K562 (cell line): ENCODE data around the gene TYROBP. TPM values are rescaled to one million over a fixed set of nuclear protein-coding genes. Genes with fewer than 3 reads are reported as not detected.

Experiments
- BHLHE40 ChIP-seq: IDR thresholded peaks from 2 replicates; pipeline ENCODE4 v1.6.1; 2011; ENCODE audit warnings: low read length, improper control_type of control experiment
- ETS1 ChIP-seq: conservative IDR thresholded peaks from 2 replicates; pipeline ENCODE4 v1.6.1; 2011; ENCODE audit warnings: low read depth, mild to moderate bottlenecking, low read length; ENCODE audit not compliant: control insufficient read depth
- FOXK2 ChIP-seq, 2 experiments: fragments of 450-650 bp; IDR thresholded peaks in 1 of 2; conservative IDR thresholded peaks in 1 of 2; 2 replicates each; pipeline ENCODE4 v1.6.1; 2016; ENCODE audit warnings: low read depth in 2 of 2, mild to moderate bottlenecking in 1 of 2
- HEY1 ChIP-seq: fragments of 250-450 bp; sonication (Bioruptor Pico); IDR thresholded peaks from 2 replicates; pipeline ENCODE4 v1.5.0; 2020; ENCODE audit warnings: mild to moderate bottlenecking, moderate library complexity, borderline replicate concordance
- JUND ChIP-seq, 2 experiments: IDR thresholded peaks; 2 replicates in 1 of 2; 3 replicates in 1 of 2; pipeline ENCODE4 v1.6.1; 2011; ENCODE audit warnings: borderline replicate concordance in 2 of 2, low read depth in 2 of 2, low read length in 2 of 2, improper control_type of control experiment in 1 of 2, missing biosample characterization in 1 of 2, missing genetic modification characterization in 1 of 2, missing genetic modification reagents in 1 of 2
- KLF10 ChIP-seq: fragments of 250-450 bp; sonication (Bioruptor Pico); IDR thresholded peaks from 2 replicates; pipeline ENCODE4 v1.6.1; 2021; ENCODE audit warnings: matching md5 sums
- LCOR ChIP-seq: sonication (generic); formaldehyde crosslinking; IDR thresholded peaks from 2 replicates; pipeline ENCODE4 v1.8.0; 2022; ENCODE audit warnings: mild to moderate bottlenecking, missing genetic modification reagents
- NCOA6 ChIP-seq: fragments of 450-650 bp; IDR thresholded peaks from 2 replicates; pipeline ENCODE4 v1.6.1; 2017; ENCODE audit warnings: mild to moderate bottlenecking
- RAD51 ChIP-seq: fragments of 450-650 bp; IDR thresholded peaks from 2 replicates; pipeline ENCODE4 v1.7.1; 2016; ENCODE audit warnings: low read depth, mild to moderate bottlenecking, borderline replicate concordance
- SAFB2 ChIP-seq: fragments of 200-400 bp; formaldehyde crosslinking; IDR thresholded peaks from 2 replicates; pipeline ENCODE4 v1.6.1; 2018; ENCODE audit warnings: borderline replicate concordance, low read length, low read depth, moderate library complexity; ENCODE audit not compliant: severe bottlenecking
- SETDB1 ChIP-seq: IDR thresholded peaks from one replicate; pipeline ENCODE4 v1.6.1; 2012; ENCODE audit warnings: low read length, control low read depth, inconsistent platforms
- THAP12 ChIP-seq: fragments of 250-450 bp; sonication (Bioruptor Pico); IDR thresholded peaks from 2 replicates; pipeline ENCODE4 v1.9.0; 2021; ENCODE audit warnings: mild to moderate bottlenecking, inconsistent platforms
- TOE1 ChIP-seq, 2 experiments: fragments of 450-650 bp in 1 of 2; sonication (generic) in 1 of 2; formaldehyde crosslinking in 1 of 2; IDR thresholded peaks; 2 replicates each; pipeline versions ENCODE4 v1.7.1 to v1.8.0; 2016 to 2022; ENCODE audit warnings: borderline replicate concordance in 2 of 2, mild to moderate bottlenecking in 2 of 2, antibody characterized with exemption in 1 of 2, inconsistent platforms in 1 of 2, low read depth in 1 of 2, missing genetic modification reagents in 1 of 2, moderate library complexity in 1 of 2
- ZNF274 ChIP-seq: IDR thresholded peaks from 2 replicates; pipeline ENCODE4 v1.6.1; 2011; ENCODE audit warnings: low read depth, mild to moderate bottlenecking, low read length, moderate library complexity, borderline replicate concordance
- ZNF347 ChIP-seq: fragments of 450-650 bp; formaldehyde crosslinking; IDR thresholded peaks from 2 replicates; pipeline ENCODE4 v1.4.0; 2020; ENCODE audit warnings: low read depth, mild to moderate bottlenecking, moderate library complexity
- ZNF695 ChIP-seq: fragments of 450-650 bp; formaldehyde crosslinking; IDR thresholded peaks from 2 replicates; pipeline ENCODE4 v1.4.0; 2020; ENCODE audit warnings: mild to moderate bottlenecking, moderate library complexity
- polyA plus RNA-seq, 8 experiments: library from polyadenylated mRNA; depleted of rRNA in 4 of 8; stranded (reverse) in 5 of 8; unstranded in 3 of 8; fragments of >200 nt; fragmentation: Nextera tagmentation in 2 of 8; fragmentation: Illumina TruSeq in 1 of 8; extraction: Ambion mirVana in 2 of 8; extraction: Trizol in 1 of 8; gene quantifications; 2 replicates each; pipeline versions ENCODE4 v1.2.1 to v1.2.3, GENCODE V29; 2011 to 2014; ENCODE audit warnings: inconsistent platforms in 1 of 8, missing spikeins in 1 of 8
- total RNA-seq, 7 experiments: library from RNA; depleted of rRNA in 6 of 7; stranded (reverse); fragments of >200 nt in 6 of 7; fragmentation: Illumina TruSeq in 2 of 7; extraction: Trizol in 2 of 7; gene quantifications; 2 replicates each; pipeline versions ENCODE4 v1.2.1 to v1.2.3, GENCODE V29; 2011 to 2021; ENCODE audit warnings: low replicate concordance in 1 of 7
- TF ChIP-seq, protein P1 (sequence below): fragments of 450-650 bp; IDR thresholded peaks from 2 replicates; pipeline ENCODE4 v1.6.1; 2016
- TF ChIP-seq, protein P2 (sequence below): sonication (generic); formaldehyde crosslinking; IDR thresholded peaks from 2 replicates; pipeline ENCODE4 v1.8.0; 2022; ENCODE audit warnings: mild to moderate bottlenecking, missing genetic modification reagents

The TYROBP gene
- total and polyA plus RNA-seq, 9 of the 15 experiments (the other 6 are each of a cell fraction or from before 2014, with no cell fraction given), result 0.72 to 8.2 (median 2.4) TPM

GRCh38 chr19:35899547-35900214, 8.4 kb downstream of the TYROBP start (continued):
- TF ChIP-seq, protein P1, sequence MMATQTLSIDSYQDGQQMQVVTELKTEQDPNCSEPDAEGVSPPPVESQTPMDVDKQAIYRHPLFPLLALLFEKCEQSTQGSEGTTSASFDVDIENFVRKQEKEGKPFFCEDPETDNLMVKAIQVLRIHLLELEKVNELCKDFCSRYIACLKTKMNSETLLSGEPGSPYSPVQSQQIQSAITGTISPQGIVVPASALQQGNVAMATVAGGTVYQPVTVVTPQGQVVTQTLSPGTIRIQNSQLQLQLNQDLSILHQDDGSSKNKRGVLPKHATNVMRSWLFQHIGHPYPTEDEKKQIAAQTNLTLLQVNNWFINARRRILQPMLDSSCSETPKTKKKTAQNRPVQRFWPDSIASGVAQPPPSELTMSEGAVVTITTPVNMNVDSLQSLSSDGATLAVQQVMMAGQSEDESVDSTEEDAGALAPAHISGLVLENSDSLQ, result 0 out of 2 replicates have a peak, but pooled peaks have one; percentile 13
- TF ChIP-seq JUND (IDR thresholded peaks at IDR 0.05; ENCODE audit: borderline replicate concordance, low read depth, low read length), result peak; percentile 68
- TF ChIP-seq JUND (tag; IDR thresholded peaks at IDR 0.05; ENCODE audit: borderline replicate concordance, low read depth, low read length), result no peak; the same call in 2 of the 3 replicates
- TF ChIP-seq ETS1, result peak; percentile 66; the same call in 1 of the 2 replicates
- TF ChIP-seq FOXK2 (conservative IDR thresholded peaks at IDR 0.05 in 1 of 2, IDR thresholded peaks at IDR 0.05 in 1 of 2; ENCODE audit: low read depth in 2 of 2), result no peak
- TF ChIP-seq, protein P2, sequence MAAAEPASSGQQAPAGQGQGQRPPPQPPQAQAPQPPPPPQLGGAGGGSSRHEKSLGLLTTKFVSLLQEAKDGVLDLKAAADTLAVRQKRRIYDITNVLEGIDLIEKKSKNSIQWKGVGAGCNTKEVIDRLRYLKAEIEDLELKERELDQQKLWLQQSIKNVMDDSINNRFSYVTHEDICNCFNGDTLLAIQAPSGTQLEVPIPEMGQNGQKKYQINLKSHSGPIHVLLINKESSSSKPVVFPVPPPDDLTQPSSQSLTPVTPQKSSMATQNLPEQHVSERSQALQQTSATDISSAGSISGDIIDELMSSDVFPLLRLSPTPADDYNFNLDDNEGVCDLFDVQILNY, result no peak
- peak; percentile 79 for TF ChIP-seq NCOA6
- TF ChIP-seq SETDB1, result no peak
- no peak for TF ChIP-seq KLF10 (CRISPR knock-in tag)
- TF ChIP-seq ZNF347, result no peak
- no peak for TF ChIP-seq SAFB2
- TF ChIP-seq RAD51, result no peak
- no peak for TF ChIP-seq ZNF274
- TF ChIP-seq HEY1 (CRISPR knock-in tag), result no peak
- TF ChIP-seq LCOR, result 0 out of 2 replicates have a peak, but pooled peaks have one; percentile 22
- TF ChIP-seq TOE1 (IDR thresholded peaks at IDR 0.05; ENCODE audit: borderline replicate concordance), result peak; percentile 37
- no peak for TF ChIP-seq TOE1 (CRISPR knock-in tag; IDR thresholded peaks at IDR 0.05; ENCODE audit: borderline replicate concordance, low read depth)
- TF ChIP-seq ZNF695 (CRISPR knock-in tag), result no peak
- TF ChIP-seq THAP12 (CRISPR knock-in tag), result 0 out of 2 replicates have a peak, but pooled peaks have one; percentile 33
- TF ChIP-seq BHLHE40, result peak; percentile 43; the same call in 1 of the 2 replicates
